ENCODE measurements around the gene FXYD1.

FXYD1 gene

DNA sequence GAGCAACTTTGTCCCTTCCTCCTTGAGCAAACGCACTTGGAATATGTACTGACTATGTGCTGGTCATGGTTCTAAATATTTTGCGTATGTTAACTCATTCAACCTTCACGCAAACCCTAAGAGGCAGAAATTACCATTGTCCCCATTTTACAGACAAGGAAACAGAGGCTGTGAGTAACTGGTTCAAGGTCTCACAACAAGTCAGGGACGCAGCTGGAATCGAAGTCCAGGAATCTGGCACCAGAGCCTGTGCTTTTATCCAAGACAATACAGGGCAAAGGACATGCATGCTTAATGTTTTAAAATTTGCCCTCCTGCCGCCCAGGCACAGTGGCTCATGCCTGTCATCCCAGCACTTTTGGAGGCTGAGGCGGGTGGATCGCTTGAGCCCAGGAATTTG is 21.0 kb downstream of the FXYD1 start:
- H3K79me2 ChIP-seq (ENCODE audit: insufficient read depth, low read length): peaks cover 47% of the 10 kb centered on the region
- H3K27me3 ChIP-seq (ENCODE audit: insufficient read depth, low read length, poor library complexity, severe bottlenecking): no peaks in the 10 kb centered on the region
- no peak overlapping the region for H3K9ac ChIP-seq (ENCODE audit: low read depth, low read length, poor library complexity, severe bottlenecking)
- no peak overlapping the region for H3K4me3 ChIP-seq (ENCODE audit: low read length, poor library complexity, severe bottlenecking)
- peaks cover 34% of the 10 kb centered on the region for H4K20me1 ChIP-seq (ENCODE audit: insufficient read depth, low read length, poor library complexity, severe bottlenecking)
- TF ChIP-seq, protein P1, sequence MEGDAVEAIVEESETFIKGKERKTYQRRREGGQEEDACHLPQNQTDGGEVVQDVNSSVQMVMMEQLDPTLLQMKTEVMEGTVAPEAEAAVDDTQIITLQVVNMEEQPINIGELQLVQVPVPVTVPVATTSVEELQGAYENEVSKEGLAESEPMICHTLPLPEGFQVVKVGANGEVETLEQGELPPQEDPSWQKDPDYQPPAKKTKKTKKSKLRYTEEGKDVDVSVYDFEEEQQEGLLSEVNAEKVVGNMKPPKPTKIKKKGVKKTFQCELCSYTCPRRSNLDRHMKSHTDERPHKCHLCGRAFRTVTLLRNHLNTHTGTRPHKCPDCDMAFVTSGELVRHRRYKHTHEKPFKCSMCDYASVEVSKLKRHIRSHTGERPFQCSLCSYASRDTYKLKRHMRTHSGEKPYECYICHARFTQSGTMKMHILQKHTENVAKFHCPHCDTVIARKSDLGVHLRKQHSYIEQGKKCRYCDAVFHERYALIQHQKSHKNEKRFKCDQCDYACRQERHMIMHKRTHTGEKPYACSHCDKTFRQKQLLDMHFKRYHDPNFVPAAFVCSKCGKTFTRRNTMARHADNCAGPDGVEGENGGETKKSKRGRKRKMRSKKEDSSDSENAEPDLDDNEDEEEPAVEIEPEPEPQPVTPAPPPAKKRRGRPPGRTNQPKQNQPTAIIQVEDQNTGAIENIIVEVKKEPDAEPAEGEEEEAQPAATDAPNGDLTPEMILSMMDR (conservative IDR thresholded peaks at IDR 0.05; ENCODE audit: low read length): no peak
- TF ChIP-seq EZH2phosphoT487 (IDR thresholded peaks at IDR 0.05; ENCODE audit: borderline replicate concordance): no peak
- no peak overlapping the region for H3K4me2 ChIP-seq (ENCODE audit: low read depth, low read length, poor library complexity, severe bottlenecking)
- no peaks in the 10 kb centered on the region for H3K9me2 ChIP-seq (replicated peaks; ENCODE audit: low read depth, low read length)
- H3K36me3 ChIP-seq (ENCODE audit: insufficient read depth, low read length): peaks cover 64% of the 10 kb centered on the region; the same call in 1 of the 2 replicates
- peaks cover 15% of the 10 kb centered on the region for H3K4me1 ChIP-seq (ENCODE audit: insufficient read depth, low read length, poor library complexity, severe bottlenecking)
- no peak overlapping the region for H2AFZ ChIP-seq (ENCODE audit: low read length)
- no peaks in the 10 kb centered on the region for H3F3A ChIP-seq (ENCODE audit: low read depth)
- H3K9me3 ChIP-seq (ENCODE audit: insufficient read depth, low read depth, low read length): no peaks in the 10 kb centered on the region

DNA sequence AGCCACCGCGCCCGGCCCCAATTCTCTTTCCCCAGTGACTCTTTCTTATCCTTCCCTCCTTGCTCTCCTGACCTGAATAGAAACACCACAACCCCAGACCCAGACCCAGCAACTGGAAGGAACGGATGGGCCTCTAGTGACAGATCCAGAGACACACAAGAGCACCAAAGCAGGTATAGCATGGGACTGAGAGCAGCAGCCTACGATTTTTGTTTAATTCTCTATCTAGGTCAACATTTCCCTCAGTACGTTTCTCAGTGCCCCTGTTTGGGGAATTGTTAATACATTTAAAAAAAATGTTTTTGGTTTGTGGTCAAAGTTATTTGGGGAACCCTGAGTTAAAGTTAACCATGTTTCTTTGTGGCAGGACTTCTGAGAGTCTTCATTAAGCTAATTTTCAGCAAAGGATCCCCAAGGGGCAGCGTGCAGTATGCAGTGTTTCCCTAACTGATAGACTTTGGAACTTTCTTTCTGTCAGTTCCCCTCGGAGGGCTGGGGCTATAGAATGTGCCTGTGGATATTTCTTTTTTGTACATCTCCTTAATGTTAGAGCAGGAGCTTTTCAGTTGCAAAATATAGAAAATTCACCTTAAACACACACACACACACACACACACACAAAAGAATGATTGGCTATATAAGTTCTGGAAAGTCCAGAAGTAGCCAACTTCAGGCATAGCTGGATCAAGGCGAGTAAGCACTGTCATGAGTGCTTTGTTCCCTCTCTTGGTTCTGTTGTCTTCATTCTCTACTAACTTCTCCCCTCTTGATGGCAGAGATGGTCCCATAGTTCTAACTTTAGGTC is 22.2 kb downstream of the FXYD1 start:
- Histone ChIP-seq H3K9ac (ENCODE audit: low read depth, low read length, poor library complexity, severe bottlenecking) (no peak overlapping the region), H3K79me2 (ENCODE audit: insufficient read depth, low read length) (peaks cover 35% of the 10 kb centered on the region), H3K4me2 (ENCODE audit: low read depth, low read length, poor library complexity, severe bottlenecking) (no peak overlapping the region), H2AFZ (ENCODE audit: low read length) (no peak overlapping the region), H3K27me3 (ENCODE audit: insufficient read depth, low read length, poor library complexity, severe bottlenecking) (no peaks in the 10 kb centered on the region), H3F3A (ENCODE audit: low read depth) (no peaks in the 10 kb centered on the region), H3K4me1 (ENCODE audit: insufficient read depth, low read length, poor library complexity, severe bottlenecking) (peaks cover 12% of the 10 kb centered on the region), H4K20me1 (ENCODE audit: insufficient read depth, low read length, poor library complexity, severe bottlenecking) (peaks cover 22% of the 10 kb centered on the region), H3K9me2 (replicated peaks; ENCODE audit: low read depth, low read length) (no peaks in the 10 kb centered on the region), H3K9me3 (ENCODE audit: insufficient read depth, low read depth, low read length) (no peaks in the 10 kb centered on the region), H3K36me3 (ENCODE audit: insufficient read depth, low read length) (peaks cover 76% of the 10 kb centered on the region; the same call in 1 of the 2 replicates), H3K4me3 (ENCODE audit: low read length, poor library complexity, severe bottlenecking) (no peak overlapping the region)
- TF ChIP-seq EZH2phosphoT487 (IDR thresholded peaks at IDR 0.05; ENCODE audit: borderline replicate concordance): no peak
- TF ChIP-seq, protein P1 (conservative IDR thresholded peaks at IDR 0.05; ENCODE audit: low read length): no peak

DNA sequence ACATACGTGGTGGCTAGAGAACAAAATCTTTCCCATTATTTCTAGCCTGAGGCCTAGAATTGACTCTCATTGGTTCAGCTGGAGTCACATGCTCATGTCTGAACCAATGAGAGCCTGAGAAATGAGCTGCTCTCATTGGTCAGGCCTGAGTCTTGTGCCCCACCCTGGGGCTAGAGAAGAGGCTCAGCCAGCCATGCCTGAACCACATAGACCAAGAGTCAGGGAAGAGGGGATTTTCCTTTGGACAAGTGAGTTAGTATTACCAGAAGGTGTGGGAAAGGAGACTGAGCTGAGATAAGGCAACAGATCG is 22.8 kb downstream of the FXYD1 start:
- Histone ChIP-seq H3K79me2 (ENCODE audit: insufficient read depth, low read length) (peaks cover 30% of the 10 kb centered on the region), H3K9me3 (ENCODE audit: insufficient read depth, low read depth, low read length) (peaks cover 5% of the 10 kb centered on the region; the same call in 1 of the 2 replicates), H3K4me2 (ENCODE audit: low read depth, low read length, poor library complexity, severe bottlenecking) (no peak overlapping the region), H2AFZ (ENCODE audit: low read length) (no peak overlapping the region), H3K27me3 (ENCODE audit: insufficient read depth, low read length, poor library complexity, severe bottlenecking) (no peaks in the 10 kb centered on the region), H3K9ac (ENCODE audit: low read depth, low read length, poor library complexity, severe bottlenecking) (no peak overlapping the region), H4K20me1 (ENCODE audit: insufficient read depth, low read length, poor library complexity, severe bottlenecking) (peaks cover 17% of the 10 kb centered on the region), H3K4me1 (ENCODE audit: insufficient read depth, low read length, poor library complexity, severe bottlenecking) (peaks cover 11% of the 10 kb centered on the region), H3K9me2 (replicated peaks; ENCODE audit: low read depth, low read length) (no peaks in the 10 kb centered on the region), H3K36me3 (ENCODE audit: insufficient read depth, low read length) (peaks cover 82% of the 10 kb centered on the region), H3K4me3 (ENCODE audit: low read length, poor library complexity, severe bottlenecking) (no peak overlapping the region), H3F3A (ENCODE audit: low read depth) (no peaks in the 10 kb centered on the region)
- no peak for TF ChIP-seq EZH2phosphoT487 (IDR thresholded peaks at IDR 0.05; ENCODE audit: borderline replicate concordance)
- TF ChIP-seq, protein P1 (conservative IDR thresholded peaks at IDR 0.05; ENCODE audit: low read length): no peak
